GM21390 (cell line): ENCODE data around the gene MUSK.
"Not testable (repeated sequence)": the region's sequence is repeated elsewhere in the genome, so short reads cannot be mapped to it uniquely, and the experiment has no call there.

Source experiments
- ATAC-seq: cut with Tn5 transposase; IDR thresholded peaks from one replicate; pipeline ENCODE4 v1.9.1; 2021; ENCODE audit not compliant: unreplicated experiment

The MUSK gene

DNA sequence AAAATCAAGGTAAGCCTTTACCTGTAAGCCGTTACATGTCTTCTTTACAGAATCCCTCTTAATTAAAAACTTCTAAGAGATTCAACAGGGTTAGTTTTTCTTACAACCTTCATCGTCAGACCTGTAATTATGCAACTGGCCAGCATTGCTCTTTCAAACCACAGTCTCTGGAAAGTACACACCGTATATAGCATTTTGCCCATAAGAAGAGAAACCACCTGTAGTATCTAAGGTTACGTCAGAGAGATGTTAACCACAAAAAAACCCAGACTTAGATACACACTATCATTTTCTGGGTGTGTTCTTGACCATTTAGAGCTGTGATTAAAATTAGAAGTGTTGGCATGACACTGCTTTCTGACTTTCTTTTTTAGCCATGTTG is 140.0 kb downstream of the MUSK start:
- ATAC-seq = peak; percentile 92

DNA sequence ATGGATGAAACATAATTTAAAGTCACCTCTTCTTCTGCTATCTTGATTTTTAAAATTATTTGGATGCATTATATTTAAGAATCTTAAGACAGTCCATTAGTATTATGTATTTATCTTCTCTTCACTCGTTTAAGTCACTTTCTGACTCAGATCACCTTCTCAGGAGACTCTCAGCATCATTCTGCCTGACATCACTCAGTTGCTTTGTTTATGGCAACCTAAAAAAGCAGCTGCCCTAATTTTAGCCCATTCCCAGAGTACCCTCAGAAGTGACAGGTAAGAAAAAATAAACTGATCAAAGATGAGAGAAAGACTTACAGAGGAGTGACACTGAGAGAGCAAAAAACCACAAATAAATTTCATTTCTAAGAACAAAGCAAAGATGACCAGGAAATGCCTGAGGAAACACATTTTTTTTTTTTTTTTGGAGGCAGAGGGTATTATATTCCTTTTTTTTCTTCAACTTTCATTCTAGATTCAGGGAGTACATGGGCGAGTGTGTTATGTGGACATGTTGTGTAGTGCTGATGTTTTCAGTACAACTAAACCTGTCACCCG is 140.5 kb downstream of the MUSK start:
- no peak for ATAC-seq

- no peak for ATAC-seq
Observed at GRCh38 chr9:110810262-110810976, 141.8 kb downstream of the MUSK start.

DNA sequence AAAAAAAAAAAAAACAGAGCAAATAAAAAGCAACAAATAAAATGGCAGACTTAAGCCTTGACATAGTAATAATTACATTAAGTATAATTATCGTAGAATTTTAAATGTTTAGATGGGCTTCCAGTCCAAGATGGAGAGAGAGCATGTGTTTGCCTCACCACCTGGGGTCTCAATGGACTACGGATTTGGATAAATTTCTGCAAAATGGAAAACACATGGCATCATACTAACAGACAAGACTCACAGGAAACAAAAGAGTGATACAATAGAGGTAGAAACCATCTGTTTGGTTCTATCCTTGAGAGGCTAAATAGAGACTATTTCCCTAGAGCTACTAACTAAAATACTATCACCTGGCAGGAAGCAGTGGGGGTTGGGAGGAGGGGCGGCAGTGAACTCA is 144.3 kb downstream of the MUSK start:
- no peak for ATAC-seq

DNA sequence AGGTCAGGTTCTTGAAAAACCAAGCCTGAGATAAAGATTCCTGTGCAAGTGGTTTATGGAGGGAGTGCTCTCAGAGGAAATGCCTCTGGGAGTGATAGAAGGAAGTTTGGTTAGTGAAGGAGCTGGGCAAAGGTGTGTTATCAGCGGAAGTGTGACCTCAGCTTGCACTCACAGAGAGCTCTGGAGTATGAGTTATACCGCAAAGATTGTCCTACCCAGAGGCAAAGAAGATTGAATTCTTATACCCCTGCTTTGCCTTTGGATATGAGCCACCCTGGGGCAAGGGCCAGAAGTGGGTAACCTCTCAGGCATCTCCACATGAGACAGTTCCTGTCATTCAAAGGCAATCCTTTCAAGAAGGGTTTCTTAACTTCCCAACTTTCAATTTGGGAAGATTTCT is 145.6 kb downstream of the MUSK start:
- ATAC-seq = no peak

DNA sequence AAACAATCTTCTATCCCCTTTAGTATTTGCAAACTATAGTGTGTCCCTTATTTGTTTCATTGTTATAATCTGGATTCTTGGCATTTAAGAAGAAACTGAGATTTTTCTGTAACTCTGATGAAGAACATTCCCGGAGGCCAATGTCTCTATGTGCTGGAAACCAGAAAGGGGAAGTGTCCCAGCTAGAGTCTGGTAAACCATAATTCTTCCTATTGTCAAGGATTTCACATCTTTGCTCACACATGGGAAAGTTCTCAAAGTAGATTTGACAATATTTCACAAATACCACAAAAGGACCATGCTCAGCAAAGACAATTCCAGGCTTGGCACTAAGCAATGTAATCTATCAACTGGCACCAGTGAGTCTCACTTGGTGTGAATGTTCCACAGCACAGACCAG is 146.8 kb downstream of the MUSK start:
- ATAC-seq = no peak

DNA sequence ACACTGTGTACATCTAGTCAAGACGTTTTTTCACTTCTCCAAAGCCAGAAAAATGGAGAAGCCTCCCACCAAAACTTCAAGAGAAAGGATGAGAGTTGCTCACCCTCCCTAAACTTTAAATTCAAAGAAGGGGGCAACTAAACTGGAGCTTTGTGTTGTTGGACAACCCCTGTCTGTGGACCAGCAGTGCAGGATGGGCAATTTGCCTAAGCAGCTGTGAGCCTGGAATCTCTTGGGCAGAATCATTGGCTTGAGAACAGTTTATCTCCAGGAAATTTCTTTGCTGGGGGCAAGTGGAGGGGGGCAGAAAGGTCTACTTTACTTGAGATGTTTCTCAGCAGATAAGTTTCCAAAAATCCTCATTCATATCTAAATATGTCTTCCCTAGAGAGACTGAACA is 151.8 kb downstream of the MUSK start:
- ATAC-seq = no peak

DNA sequence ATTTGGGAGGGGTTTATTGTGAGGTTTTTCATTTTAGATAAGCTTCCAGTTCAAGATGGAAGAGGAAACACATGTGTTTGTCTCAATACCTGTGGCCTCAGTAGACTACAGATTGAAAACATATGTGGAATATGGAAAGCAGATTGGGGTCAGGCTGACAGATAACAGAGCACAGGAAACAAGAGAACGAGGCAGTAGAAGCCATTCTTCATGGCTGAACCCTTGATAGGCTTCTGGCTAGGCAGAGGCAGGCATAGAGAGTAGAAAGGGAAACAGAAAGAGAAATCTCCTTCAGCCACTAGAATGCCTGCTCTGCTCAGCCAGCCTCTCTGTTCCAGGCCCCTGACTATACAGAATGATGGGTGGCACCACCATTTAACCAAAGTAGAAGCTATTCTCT is 152.5 kb downstream of the MUSK start:
- ATAC-seq = peak; percentile 92

DNA sequence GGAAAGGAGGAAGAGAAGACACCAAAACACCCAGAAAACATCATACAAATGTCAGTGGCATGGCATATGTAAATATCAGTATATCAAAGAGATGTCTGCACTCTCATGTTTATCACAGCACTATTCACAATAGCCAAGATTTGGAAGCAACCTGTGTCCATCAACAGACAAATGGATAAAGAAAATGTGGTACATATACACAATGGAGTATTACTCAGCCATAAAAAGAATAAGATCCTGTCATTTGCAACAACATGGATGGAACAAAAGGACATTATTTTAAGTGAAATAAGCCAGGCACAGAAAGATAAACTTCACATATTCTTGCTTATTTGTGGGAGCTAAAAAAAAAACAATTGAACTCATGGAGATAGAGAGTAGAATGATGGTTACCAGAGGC is 156.5 kb downstream of the MUSK start:
- not testable (repeated sequence) for ATAC-seq

GRCh38 chr9:110825950-110826349 is 157.4 kb downstream of the MUSK start:
- ATAC-seq = no peak

DNA sequence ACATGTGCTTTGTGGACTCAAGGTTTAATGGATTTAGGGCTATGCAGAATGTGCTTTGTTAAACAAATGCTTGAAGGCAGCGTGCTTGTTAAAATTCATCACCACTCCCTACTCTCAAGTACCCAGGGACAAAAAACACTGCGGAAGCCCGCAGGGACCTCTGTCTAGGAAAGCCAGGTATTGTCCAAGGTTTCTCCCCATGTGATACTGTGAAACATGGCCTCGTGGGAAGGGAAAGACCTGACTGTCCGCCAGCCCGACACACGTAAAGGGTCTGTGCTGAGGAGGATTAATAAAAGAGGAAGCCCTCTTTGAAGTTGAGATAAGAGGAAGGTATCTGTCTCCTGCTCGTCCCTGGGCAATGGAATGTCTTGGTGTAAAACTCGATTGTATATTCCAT is 157.8 kb downstream of the MUSK start:
- ATAC-seq = not testable (repeated sequence)

- ATAC-seq = no peak
Observed at GRCh38 chr9:110828264-110828663, 159.7 kb downstream of the MUSK start.

DNA sequence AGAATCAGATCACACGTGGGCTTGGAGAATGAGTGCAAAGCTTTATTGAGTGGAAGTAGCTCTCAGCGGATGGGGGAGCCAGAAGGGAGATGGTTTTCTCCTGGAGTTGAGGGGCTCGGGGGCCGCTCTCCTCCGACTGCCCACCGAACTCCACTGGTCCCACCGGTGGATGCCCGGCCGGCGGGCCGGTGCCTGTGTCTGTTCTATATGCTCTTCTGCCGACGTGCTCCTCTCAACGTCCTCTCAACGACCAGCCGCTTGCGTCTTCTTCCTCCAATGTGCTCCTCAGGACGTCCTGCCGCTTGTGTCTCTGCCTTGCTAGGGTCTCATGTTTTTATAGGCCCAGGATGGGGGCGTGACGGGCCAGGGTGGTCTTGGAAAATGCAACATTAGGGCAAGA is 161.9 kb downstream of the MUSK start:
- no peak for ATAC-seq

DNA sequence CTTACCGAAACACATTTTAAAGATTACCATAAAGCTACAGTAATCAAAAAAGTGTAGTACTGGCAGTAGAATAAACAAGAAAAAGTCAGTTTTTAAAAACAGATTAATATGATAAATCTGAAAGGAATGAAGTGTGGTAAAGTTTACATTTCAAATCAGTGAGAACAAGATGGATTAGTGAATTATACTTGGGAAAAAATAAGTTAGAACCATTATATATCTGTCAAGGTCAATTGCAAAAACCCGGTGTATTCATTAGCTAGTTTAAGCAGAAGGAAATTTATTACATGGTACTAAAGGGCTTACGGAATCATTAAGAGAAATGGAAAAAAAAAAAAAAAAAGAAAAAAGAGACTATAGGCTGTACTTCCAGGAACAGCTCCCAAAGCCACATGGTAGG is 164.3 kb downstream of the MUSK start:
- no peak for ATAC-seq

GRCh38 chr9:110835404-110835803 is 166.8 kb downstream of the MUSK start:
- ATAC-seq = no peak

DNA sequence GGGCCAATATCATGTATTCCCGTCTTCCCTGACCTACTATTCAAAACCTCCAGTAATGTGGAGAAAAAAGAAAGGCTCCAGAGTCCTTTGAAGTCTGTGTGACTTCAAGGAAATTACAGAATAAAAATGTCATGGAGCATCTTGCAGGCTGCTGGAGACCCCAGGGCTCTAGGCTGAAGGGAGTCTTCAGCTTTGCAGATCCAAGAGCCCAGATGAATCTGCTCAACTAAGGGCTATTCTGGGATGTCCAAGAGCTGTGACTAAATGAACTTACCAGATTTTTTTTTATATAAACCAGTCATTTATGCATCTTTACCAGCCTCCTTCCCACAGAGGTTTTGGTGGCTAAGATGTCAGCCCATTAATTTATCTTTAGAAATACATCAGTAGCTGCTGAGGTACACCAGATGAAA is 167.3 kb downstream of the MUSK start:
- ATAC-seq = no peak

DNA sequence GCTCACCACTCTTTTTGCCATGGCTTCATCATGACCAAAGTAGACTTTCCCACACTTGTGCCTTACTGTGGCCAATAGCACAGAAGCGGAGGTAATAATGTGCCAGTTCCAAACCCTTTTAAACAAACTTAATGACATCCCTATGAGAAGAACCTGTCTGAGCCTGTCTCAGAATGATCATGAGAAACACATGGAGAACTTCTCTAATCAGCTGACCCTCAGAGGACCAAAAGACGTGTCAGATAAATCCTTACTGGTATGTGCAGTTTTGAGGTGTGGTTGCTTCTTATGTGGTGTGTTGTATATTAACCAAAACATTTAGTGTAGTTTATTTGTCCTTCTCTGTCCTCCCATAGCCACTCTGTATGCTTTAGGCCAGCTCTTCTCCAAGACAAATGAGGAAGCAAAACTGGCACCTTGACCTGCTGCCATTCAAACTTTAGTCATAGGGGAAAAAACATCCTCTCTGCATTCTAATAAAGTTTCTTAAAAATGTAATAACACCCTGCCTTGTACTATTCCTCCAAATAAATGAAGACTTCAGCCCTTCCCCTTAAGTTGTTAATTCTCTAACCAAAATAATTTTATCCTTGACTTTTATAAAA is 168.9 kb downstream of the MUSK start:
- no peak for ATAC-seq

DNA sequence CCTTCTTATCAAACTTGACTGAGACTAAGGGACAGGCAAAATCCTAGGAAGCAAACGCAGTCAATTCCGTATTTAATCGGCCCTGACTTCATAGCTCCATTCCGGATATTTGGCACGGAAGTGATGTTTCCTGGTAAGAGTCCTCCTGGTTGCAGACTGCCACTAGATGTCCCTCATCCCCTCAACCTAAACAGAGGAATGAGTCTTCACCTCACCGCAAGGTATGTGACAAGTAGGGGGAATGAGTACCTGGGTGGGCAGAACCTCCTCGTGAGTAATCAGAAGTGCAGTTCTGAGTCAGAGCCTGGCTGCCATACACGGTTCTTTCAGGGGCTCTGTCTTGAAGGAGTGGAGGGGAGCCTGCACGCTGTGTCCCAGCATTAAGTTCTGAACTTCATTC is 173.6 kb downstream of the MUSK start:
- ATAC-seq = no peak

DNA sequence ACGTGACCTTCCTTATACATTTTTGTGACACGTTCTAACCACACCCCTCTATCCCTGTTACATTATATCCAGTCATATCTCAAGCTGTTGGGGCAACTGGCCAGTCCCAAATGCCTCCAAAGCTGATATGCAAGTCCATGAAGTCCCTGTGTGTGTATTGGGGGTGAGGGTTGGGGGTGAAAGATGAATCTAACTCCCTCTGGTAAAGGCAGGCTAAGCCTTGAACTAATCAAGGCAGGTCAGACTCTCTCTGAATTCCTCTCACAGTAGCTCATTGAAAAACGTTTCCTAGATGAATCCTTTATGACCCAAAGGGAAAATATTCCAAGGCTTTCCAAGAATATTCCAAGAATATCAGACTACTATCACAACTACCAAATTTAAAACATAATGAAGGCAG is 174.4 kb downstream of the MUSK start:
- no peak for ATAC-seq

DNA sequence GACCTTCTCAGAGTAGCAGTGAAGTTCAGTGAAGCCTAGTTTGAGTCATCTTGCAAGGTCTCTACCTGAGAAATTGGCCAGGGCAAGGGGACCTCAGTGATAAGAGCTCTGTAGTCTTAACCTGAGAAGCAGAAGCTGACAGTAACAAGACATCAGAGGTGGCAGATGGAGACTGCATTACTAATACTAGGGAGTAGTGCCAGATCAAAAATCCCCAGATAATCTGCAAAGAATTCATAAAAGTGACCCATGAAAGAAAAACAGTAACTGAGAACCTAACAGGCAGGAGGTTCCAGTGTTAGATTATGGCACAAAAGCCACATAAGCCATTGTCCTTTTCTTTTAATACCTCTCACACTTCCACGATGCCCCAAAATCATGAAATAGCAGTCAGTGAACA is 175.5 kb downstream of the MUSK start:
- ATAC-seq = no peak

DNA sequence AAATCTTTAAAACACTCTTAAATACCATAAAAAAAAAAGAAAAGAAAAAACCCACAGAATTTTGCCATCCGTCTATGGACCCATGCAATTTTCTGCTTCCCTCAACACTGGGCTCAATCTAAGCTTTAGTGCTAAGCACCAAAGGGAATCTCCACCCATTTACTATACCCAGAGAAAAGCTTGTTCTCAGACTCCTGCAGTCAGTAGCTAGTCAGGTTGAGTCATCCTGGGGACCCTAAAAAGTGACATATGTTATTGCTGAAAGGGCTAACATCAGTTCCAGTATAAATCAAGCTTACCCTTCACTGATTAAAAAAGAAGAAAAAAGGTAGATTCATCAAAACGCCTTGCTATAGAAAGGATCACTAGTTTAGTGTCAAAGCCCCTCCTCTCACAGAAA is 177.6 kb downstream of the MUSK start:
- no peak for ATAC-seq

GRCh38 chr9:110847671-110848070 is 179.1 kb downstream of the MUSK start:
- ATAC-seq = no peak
